Bone marrow (tissue), 2 donors: ENCODE results near the gene CAMLG.

Experiments used
- DNase-seq, 2 donors: peaks; one replicate each; lab custom pipeline; 2025; lab: John Stamatoyannopoulos, UW

The CAMLG gene

DNA sequence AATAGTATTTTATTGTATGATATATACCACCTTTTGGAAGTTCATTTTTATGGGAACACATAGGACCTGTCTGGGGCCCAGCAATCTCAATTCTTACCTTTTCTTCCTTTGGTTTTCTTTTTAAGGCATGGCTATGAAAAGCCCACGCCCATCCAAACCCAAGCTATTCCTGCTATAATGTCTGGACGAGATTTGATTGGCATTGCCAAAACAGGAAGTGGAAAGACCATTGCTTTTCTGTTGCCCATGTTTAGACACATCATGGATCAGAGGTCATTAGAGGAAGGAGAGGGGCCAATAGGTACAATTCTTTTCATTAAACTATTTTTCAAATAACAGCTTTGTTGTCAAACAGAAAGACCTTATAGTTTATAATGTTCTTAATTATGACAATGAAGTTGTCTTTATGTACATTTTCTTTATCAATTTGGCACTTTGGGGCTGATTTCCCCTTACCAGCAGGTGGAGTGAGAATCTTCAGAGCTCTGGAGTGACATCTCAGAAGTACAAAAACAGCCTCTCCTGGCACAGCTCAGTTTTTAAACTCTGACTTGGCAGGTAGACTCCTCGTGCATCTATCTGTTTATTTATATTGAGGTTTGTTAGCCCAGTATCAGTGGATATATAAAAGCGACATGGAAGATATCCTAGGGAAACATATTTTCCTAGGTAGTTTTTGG, 46.0 kb downstream of the CAMLG start:
- DNase-seq = no peak

DNA sequence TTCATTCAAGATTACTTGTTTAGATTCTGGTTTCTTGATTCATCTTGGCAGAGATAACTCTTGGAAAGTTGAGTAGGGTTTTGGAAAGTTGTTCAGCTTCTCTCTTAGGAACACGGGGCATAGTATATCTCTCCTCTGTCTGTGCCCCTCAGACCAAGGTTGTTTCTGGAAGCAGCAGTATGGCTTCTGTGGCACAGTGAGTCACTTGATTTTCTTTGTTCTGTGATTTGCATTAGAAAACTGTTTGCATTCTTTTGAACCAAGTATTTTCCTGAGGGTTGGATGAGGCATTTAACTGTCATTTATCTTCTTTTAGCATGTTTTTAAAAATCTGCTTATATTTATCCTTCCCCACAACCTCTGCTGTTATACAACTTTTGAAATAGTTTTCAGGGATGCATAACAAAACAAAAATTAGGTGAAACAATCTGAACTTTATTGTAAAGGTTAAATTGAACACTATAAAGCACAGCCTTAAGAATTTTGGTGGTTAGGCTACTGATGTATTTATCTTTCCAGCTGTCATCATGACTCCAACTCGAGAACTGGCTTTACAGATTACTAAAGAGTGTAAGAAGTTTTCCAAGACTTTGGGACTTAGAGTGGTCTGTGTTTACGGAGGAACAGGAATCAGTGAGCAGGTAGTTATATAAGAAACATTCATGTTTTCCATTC, 46.7 kb downstream of the CAMLG start:
- no peak for DNase-seq

DNA sequence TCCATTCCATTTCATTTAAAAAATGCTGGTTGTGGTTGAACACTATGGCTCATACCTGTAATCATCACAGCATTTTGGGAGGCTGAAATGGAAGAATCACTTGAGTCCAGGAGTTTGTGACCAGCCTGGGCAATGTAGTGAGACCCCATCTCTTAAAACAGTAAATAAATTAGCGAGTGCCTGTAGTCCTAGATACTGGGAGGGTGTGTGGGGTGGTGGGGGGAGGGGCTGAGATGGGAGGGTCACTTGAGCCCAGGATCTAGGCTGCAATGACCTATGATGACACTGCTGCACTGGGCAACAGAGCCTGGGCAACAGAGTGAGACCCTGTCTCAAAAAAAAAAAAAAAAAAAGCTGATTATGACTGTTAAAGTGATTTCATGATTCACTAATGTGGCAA, 49.3 kb downstream of the CAMLG start:
- DNase-seq = no peak

DNA sequence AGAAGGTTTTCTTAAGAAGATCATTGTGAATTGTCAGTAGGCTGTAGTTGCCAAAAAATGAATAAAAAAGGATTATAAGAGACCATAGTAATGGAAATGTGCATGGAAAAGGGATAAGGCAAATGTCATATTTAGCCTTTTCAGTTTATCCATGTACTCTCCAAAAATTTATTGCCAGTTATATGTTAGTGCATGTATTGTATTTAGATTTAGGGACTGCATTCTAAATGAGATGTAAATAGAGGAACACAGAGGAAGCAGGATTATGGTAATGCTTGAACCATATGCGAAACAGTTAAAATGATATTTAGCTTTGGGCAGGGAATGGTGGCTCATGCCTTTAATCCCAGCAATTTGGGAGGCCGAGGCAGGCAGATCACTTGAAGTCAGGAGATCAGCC, 53.2 kb downstream of the CAMLG start:
- no peak for DNase-seq

DNA sequence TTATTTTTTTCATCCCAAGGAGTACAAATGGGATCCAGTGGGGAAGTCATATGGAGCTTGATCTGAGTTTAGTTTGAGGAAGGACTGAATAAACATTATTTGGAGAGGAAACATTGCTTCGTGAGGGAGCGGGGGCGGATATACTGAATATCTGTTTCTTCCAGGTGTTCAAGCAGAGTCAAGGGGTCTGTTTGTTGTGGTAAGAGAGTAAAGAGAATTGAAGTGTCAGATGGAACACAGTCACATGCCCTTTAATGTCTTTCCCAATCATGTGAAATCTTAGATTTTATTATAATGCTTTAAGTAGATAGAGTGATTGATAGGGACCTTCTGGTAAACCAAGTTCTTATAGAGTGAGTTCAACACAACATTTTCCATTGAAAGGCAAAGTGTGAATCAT, 53.9 kb downstream of the CAMLG start:
- no peak for DNase-seq

DNA sequence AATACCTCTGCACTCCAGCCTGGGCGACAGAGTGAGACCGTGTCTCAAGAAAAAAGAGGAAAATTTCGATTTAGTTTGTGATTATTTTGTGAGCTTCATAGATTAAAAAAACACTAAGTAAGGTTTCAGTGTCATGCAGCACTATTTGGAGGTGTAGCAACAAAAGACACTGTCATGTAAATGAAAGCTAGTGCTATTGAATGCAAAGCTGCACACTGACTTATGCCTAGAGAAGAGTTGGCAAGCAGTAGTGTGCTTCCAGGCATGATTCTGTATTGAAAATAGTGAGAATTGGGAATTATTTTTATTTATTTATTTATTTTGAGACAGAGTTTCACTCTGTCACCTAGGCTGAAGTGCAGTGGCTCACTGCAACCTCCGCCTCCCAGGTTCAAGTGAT, 54.8 kb downstream of the CAMLG start:
- DNase-seq = no peak

DNA sequence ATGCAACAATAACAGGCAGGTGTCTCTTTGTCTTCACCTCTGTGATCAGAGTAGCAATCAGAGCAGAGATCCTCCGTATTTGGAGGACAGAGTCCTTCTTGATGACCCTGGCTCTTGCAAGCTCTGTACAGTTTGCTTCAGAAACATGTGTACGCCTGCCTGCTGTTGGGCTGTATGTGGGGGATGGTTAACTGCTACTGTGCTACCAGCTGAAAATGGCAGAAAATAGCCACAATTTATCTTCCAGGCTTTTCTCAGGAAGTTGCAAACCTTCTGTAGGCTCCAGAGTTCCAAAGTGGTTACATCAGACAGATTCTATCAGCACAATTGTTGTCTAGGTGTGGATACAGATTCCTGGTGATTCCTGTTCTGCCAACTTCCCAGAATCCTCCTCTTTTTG, 55.7 kb downstream of the CAMLG start:
- no peak for DNase-seq

DNA sequence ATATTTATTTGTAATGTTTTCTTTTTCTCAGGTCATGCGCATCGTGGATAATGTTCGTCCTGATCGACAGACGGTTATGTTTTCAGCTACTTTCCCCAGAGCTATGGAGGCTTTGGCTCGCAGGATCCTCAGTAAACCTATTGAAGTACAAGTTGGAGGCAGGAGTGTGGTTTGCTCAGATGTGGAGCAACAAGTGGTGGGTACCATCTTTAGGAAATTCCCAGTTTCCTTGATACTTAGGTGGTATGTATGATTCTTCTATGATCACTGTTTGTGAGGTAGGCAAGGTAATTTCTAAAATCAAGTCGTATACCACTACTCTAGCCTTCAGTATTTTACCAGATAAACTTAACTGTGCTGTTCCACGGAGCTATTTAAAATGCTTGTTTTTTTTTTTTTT, 56.5 kb downstream of the CAMLG start:
- no peak for DNase-seq

DNA sequence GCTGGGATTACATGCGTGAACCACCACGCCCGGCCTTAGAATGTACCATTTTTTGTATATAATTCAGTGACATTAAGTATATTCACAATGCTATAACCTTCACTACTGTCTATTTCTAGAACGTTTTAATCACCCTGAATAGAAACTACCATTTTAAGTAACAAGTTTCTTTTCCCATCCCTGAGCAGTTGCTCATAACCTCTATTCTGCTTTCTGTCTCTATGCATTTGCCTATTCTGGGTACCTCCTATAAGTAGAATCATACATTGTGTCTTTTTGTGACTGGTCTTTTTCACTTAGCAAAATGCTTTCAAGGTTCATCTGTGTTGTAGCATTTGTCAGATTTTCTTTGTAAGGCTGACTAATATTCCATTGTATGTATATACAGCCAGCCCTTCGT, 60.1 kb downstream of the CAMLG start:
- DNase-seq = no peak
